T-helper 22 cell (primary cell): ENCODE data around the gene TOP3B.

Experiments used
- DNase-seq: peaks from one replicate; pipeline ENCODE4 v3.0.0-alpha.2; 2020; ENCODE audit warnings: low read depth

The TOP3B gene

GRCh38 chr22:22010358-22010757, 27.8 kb upstream of the TOP3B start:
- DNase-seq, result no peak

- DNase-seq, result no peak
Observed at GRCh38 chr22:22009661-22010060, 27.1 kb upstream of the TOP3B start.

- no peak for DNase-seq
Observed at GRCh38 chr22:22006596-22006990, 24.0 kb upstream of the TOP3B start.

- DNase-seq, result no peak
Observed at GRCh38 chr22:22005945-22006595, 23.5 kb upstream of the TOP3B start.

DNA sequence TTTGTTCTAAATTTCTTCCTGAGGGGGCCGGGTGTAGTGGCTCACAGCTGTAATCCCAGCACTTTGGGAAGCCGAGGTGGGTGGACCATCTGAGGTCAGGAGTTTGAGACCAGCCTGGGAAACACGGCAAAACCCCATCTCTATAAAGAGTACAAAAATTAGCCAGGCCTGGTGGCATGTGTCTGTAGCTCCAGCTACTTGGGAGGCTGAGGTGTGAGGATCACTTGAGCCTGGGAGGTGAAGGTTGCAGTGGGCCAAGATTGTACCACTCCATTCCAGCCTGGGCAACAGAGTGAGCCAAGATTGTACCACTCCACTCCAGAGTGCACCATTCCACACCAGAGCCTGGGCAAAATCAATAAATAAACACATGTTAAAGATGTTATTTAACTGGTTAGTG, 20.6 kb upstream of the TOP3B start:
- no peak for DNase-seq

DNA sequence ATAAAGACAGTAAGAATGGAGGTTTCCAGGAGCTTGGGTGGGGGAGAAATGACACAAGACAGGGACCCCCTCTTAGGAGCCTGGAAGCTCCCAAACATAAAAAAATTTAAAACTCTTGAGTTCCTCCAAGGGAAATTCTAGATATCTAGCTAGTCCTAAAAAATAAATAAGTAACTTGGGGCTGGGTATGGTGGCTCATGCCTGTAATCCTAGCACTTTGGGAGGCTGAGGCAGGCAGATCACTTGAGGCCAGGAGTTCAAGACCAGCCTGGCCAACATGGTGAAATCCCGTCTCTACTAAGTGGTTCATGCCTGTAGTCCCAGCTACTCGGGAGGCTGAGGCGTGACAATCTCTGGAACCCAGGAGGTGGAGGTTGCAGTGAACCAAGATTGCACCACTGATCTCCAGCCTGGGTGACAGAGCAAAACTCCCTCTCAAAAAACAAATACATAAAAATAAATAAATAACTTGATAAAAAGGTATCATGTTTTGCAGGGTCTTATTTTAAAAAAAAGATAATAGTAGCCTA, 20.0 kb upstream of the TOP3B start:
- no peak for DNase-seq

- no peak for DNase-seq
Observed at GRCh38 chr22:22001664-22002525, 19.3 kb upstream of the TOP3B start.

- DNase-seq, result no peak
Observed at GRCh38 chr22:21998595-21999247, 16.1 kb upstream of the TOP3B start.

DNA sequence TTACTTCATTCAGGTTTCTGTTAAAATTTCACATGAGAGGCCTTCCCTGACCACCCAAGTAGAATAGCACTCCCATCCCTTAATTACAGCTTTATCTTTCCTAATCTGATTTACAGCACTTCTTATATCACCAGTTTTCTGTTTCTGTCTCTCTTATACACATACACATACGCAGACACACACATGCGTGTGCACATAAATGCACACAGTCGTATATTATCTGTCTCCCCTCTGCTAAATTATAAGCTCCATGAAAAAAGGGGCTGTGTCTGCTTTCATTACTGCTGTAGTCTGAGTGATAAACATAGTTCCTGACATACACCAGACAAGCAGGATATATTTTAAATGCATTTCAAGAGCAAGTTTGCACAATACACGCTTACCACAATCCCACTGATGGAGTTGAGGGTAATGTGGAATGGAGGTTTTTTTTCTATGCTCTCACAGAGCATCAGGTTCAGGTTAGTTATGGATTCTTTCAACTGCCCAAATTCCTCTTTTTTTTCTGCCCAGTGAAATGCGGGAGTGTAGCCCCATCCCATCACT, 13.7 kb upstream of the TOP3B start:
- DNase-seq, result no peak

DNA sequence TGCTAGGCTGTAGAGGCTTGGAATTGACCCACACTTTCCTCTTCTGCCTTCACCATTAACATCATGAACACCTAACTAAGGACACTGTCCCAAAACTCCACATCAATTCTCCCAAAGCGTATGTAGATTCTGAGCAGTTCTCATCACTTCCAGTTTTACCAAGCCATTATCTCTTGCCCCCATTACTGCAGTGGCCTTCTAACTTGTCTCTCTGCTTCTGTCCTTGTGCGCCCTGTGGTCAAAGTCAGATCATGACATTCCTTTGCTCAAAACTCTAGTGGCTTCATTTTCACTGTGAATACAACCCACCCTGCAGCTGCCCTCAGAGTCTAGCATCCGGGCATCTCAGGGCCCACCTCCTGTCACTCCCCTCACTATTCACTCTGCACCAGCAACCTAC, 13.1 kb upstream of the TOP3B start:
- no peak for DNase-seq

DNA sequence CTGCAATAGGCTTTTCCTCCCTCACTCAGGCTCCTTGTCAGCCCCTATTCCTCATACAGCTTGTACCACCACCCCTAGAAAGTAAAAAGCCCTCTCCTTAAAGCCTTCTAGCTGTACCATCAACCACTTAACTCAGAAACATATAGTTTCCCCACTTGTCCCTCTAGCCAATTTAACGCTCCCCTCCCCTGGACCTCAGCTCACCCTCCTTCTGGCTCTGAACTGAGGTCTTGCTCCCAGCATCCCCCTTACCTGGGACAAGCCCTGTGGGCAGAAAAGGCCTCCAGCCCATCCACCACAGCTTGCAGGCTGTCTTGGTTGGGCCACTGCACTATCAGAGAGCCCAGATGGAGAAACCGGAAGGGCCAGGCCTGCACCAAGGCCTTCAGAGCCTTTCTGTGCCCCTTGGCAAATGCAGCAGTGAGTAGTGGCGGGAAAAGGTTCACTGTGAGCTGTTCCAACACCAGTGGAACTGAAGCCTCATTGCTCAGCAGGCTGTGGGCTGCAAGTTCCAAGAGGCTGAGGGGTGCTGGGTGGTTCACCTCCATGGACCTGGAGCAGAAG, 12.4 kb upstream of the TOP3B start:
- no peak for DNase-seq

GRCh38 chr22:21992593-21993237, 10.1 kb upstream of the TOP3B start:
- no peak for DNase-seq

GRCh38 chr22:21991774-21992173, 9.2 kb upstream of the TOP3B start:
- no peak for DNase-seq

GRCh38 chr22:21991304-21991596, 8.7 kb upstream of the TOP3B start:
- DNase-seq, result no peak

GRCh38 chr22:21990445-21991303, 8.1 kb upstream of the TOP3B start:
- no peak for DNase-seq

DNA sequence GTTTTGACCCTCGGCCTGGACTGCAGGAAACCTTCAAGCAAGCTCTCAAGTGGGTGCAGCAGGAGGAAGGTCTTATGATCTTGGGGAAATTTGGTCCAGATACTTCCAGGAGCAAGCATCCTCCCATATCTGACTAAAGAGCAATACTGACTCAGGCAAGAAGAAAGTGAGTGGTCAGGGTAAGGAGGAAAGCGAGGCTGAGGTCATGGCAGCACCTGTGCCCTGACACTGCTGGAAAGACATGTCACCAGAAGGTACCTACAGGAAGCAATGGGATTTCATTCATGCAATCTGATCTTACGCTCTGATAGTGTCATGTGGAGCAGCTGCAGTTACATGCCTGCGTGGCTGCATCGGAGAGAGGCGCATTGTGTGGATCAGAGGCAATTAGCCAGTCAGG, 6.5 kb upstream of the TOP3B start:
- no peak for DNase-seq

- DNase-seq, result no peak
Observed at GRCh38 chr22:21985214-21985613, 2.6 kb upstream of the TOP3B start.

GRCh38 chr22:21984793-21985192, 2.2 kb upstream of the TOP3B start:
- DNase-seq, result no peak

DNA sequence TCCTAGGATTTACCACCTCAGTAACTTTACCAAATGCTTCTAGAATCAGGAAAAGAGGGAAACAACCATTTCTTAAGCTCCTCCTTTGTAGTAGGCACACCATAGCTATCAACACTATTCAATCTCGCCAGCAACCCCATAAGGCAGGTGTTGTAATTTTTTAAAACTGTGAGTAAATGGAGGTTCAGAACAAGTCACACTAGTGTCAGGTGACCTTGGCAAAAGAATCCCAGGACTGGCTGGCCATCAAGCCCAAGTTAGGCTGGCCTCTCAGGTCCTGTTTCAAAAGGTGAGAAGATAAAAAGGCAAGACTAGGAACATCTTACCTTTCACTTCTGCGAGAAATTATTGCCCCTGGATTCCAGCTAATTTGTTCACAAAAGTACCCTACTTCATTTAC, 713 bp downstream of the TOP3B start:
- DNase-seq, result no peak

GRCh38 chr22:21980547-21980946, 2.0 kb downstream of the TOP3B start:
- no peak for DNase-seq
